ENCODE measurements around the gene C1QL4.
"Not testable (repeated sequence)": the region's sequence is repeated elsewhere in the genome, so short reads cannot be mapped to it uniquely, and the experiment has no call there.

C1QL4 gene

GRCh38 chr12:49336645-49337584, at the start of gene C1QL4:
Gene C1QL4, minus strand, starts transcription at chr12:49337188. Its CDS starts 711 bp downstream, at chr12:49336477.
- peak; percentile 78 for DNase-seq

DNA sequence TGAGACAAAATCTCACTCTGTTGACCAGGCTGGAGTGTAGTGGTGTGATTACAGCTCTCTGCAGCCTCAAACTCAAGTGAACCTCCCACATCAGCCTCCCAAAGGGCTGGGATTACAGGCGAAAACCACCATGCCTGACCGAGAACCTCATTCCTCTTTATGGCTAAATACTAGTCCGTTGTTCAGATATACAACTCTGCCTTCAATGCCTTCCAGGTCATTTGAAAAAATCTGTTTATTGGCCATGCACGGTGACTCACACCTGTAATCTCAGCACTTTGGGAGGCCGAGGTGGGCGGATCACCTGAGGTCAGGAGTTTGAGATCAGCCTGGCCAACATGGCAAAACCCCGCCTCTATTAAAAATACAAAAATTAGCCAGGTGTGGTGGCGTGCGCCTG, 43.2 kb upstream of the C1QL4 start:
- not testable (repeated sequence) for DNase-seq

DNA sequence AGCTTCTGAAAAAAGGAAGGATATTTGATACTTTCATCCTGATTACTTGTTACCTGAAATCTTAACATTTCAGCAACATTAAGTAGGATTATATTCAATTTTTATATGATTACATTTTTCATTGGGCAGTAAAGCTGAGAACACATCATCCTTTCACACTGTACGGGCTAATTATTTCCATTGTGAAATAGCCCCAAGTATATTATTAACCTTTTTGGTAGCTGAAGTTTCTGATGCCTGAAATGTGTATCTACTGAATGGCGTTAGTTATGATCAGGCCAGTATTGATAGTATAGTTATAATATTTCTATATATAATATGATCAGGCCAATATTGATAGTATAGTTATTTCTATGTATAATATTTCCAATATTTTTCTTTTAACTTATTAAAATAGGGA, 40.4 kb upstream of the C1QL4 start:
- no peak for DNase-seq

GRCh38 chr12:49375406-49375805, 38.4 kb upstream of the C1QL4 start:
- DNase-seq: no peak

DNA sequence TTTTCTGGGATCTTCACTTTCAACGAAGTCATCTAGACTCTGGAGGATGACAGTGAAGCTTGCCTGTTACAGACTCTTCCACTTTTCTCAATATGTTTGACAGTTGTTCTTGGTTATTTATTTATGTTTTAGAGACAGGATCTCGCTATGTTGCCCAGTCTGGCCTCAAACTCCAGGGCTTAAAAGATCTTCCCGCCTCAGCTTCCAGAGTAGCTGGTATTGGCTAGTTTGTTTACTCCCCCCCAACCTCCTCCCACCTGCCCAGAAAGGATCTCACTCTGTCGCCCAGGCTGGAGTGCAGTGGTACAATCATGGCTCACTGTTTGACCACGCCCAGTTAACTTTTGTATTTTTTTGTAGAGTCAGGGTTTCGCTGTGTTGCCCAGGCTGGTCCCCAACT, 33.6 kb upstream of the C1QL4 start:
- no peak for DNase-seq

DNA sequence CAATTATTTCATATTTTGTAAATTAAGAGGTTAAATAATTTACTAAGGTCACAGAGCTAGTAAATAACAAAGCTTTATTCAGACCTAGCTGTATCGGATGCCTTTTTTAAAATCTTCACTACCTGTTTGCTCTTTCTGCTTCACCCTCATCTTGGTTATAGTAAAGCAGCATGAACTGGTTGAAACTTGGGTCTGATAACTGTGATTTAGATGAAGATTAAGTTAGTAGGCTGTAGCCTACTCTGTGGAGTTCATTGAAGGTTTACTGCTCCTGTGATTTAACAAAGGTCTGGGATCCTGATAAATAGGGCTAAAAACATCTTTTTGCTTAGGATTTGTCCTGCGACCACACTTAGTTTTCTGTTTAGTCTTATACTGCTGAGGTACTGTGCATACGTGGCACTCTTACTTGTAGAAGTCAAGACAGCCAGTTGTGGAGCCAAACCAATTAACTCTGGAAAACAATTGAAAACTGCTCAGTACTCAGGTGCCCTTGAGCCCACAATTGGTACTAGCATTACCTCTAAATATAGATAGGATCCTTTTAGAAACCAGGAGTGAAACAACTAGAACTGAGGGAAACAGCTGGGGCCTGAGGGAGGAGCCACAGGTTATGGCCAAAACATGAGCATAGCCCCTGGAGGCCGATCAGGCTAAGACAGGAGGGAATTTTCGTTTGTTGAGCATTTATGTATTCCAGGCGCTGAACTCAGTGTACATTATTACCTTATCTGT, 32.6 kb upstream of the C1QL4 start:
- no peak for DNase-seq

DNA sequence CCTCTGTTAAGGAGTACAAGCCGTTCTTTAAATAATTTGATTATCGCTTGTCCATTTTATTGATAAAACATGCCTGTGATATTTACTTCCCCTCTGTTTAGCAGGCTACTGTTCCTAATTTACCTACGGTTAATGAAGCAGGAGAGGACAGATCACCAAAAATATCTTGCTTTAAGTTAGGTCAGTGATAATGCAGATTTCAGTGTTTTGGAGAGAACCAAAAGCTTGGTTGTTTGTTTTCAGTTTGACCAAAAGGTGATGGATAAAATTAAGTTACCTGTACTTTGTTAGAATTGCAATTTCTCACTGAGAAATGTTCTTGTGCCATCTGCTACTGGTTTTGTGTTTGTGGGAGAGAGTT, 31.2 kb upstream of the C1QL4 start:
- no peak for DNase-seq

DNA sequence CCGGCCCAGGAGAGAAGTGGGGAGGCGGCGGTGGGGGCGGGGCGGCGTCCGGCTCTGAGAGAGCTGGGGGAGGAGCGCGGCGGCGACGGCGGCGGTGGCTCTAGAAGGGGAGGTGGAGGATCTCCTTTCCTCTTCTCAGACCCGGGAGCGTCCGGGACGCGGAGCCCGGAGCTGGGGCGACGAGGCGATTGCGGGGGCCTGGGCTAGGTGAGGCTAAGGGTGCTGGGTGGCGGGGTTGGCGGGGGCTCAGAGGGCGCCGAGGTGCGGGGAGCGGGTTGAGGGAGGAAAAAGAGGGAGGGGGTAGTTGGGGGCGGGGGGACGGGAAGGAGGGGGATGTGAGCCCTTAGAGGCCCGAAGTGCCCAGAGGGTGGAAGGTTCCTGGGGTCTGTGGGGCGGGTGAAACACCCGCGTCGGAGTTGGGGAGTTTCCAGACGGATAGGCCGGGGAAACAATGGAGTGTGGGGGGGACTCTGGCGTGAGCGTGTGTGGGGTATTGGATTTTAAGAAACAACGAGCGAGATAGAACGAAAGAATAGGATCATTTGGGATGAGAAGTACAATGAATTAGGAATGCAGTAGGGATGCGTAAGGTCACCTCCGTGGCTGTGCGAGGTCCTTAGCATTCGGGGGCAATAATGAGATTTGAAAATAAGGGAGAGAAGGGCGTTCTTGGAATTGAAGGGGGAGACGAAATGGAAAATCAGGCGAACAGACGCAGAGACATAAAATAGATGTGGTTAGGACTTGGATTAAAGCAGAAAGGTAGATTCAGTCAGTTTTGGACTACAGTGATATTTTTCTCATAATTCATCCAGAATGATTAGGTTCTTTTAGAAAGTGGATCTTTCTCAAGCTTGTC, 30.6 kb upstream of the C1QL4 start, which contains the start of gene SPATS2:
TSS of gene SPATS2 (plus strand) at position 82 of the 859 bp plus-strand sequence. CDS start 93,551 bp downstream, outside the sequence.
- no peak for DNase-seq

DNA sequence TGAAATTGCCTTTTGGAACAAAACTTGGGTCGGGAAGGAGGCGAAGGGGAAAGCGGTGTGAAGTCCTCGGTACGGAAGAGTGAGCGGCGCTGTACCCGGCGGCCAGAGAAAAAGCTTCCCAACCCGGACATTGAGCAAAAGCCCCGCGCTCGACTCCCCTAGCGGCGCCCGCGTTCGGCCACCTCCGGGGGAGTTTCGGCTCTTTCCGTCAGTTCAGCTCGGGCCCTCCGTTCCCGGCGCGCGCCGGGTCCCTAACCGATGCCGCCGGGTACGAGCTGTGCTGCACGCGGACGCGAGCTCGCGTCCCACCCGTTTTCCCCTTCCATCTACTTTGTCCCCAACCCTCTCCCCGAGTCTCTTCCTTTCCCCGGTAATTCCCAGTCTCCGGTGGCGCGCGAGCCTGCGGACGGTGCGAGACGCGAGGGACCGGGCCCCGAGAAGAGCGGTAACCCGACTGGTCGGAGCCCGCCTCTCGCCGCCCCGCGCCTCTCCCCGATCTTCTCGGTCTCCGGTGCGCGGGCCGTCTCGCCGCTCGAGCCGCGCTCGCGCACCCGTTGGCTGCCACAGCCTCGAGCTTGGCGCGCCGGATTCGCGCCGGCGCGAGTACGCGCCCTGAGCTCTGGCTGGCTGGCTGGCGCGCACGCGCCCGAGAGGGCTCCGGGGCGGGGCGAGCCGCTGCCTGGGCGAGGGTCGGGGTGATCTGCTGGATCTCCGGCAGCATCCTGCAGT, 29.8 kb upstream of the C1QL4 start:
- DNase-seq: peak; percentile 84

DNA sequence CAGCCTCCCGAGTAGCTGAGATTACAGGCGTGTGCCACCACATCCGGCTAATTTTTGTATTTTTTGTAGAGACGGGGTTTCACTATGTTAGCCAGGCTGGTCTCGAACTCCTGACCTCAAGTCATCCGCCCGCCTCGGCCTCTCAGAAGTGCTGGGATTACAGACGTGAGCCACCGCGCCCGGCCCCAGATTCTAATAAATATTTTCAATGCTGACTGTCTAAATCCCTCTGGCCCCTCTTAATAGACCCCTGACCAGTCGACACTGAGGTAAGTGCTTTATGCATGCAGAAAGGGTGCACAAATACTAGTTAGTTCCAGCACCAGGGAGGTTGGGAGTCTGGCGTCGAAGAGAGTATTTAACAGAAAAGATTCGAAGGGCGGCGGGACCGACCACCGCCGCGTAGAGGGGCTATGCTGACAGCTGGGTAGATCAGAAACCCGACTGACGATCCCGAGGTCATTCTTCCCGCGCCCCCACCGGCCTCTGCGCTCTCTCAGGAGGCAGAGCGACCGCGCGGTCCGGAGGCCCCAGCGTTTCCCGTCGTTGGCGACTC, 29.2 kb upstream of the C1QL4 start:
- no peak for DNase-seq

DNA sequence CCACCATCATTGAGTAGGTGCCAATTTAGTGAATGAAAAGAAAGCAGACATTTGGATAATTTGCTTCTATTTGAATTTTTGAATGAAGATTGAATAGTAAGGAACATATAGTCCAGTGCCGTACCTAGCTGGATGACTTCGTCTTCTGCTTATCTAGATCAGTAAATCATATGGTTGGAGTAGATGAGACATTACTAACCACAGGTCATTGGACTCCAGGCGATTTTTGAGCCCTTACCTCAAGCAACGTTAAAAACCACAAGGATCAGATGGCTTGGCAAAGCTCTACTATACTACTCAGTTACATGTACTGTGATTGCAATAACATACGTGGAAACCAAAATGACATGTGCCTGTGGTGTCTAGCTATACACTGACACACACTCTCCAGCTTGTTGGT, 28.6 kb upstream of the C1QL4 start:
- no peak for DNase-seq

- DNase-seq: no peak
Observed at GRCh38 chr12:49364989-49365388, 28.0 kb upstream of the C1QL4 start.

DNA sequence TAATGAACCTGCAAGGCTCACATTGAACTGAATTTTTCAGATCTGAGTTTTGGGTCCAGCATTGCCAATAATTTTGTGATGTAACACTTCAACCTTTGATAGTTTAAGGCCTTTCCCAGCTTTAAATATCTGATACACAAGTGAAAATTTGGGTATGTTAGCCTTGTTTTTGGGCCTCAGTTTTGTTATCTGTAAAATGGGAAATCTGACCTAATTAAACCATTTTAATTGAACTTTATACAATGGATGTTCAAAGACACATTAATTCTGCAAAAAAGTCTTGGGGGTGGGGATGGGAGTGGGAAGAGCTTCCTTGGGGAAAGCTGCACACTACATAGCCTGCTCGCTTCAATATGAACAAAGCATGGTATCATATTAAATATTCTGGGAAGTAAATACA, 25.1 kb upstream of the C1QL4 start:
- no peak for DNase-seq

DNA sequence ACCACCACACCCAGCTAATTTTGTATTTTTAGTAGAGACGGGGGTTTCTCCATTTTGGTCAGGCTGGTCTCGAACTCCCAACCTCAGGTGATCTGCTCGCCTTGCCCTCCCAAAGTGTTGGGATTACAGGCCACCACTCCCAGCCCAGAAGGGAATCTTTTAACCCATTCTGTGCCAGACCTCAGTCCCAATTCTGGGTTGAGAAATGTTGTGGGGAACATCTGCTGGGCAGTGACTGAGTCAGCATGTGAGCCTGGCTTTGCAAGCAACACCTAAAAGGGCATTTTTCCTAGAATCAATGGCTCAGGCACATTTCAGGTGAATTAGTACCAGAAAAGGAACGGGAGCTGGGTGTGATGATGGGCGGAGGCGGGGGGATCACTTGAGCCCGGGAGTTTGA, 22.7 kb upstream of the C1QL4 start:
- DNase-seq: no peak

- peak; percentile 67 for DNase-seq
Observed at GRCh38 chr12:49358483-49359141, 21.6 kb upstream of the C1QL4 start.

DNA sequence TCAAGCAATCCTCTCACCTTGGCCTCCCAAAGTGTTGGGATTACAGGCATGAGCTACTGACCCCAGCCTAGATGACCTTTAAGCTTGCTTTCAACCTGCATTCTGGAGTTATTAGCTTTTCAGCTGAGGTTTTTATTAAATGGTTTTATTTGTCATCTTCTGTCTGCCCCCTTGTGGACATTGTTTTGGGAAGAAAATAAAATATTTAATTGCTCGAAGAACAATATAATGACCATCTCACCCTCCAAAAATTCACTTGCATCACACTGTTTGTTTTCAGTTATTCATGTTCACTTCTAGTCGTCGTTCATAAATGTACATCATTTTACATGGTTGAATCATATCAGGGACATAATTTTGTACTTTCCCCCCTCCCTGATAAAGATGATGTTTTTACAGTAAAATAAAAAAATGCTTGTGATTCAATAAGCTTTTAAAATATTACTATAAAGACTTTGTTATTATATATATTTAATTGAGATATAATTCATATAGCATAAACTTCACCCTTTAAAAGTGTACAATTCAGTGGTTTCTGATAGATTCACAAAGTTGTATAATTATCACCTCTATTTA, 20.2 kb upstream of the C1QL4 start:
- DNase-seq: peak; percentile 30

DNA sequence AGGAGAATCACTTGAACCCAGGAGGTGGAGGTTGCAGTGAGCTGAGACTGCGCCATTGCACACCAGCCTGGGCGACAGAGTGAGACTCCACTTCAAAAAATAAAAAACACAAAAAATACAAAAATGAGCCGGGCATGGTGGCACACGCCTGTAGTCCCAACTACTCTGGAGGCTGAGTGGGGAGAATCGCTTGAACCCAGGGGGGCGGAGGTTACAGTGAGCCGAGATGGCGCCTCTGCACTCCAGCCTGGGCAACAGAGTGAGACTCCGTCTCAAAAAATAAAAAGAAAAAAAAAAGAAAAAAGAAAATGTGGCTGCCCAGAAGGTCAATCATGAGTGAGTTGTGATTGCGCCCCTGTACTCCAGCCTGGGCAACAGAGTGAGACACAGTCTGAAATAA, 18.9 kb upstream of the C1QL4 start:
- no peak for DNase-seq

- no peak for DNase-seq
Observed at GRCh38 chr12:49352351-49352750, 15.4 kb upstream of the C1QL4 start.

- DNase-seq: no peak
Observed at GRCh38 chr12:49349266-49349665, 12.3 kb upstream of the C1QL4 start.

DNA sequence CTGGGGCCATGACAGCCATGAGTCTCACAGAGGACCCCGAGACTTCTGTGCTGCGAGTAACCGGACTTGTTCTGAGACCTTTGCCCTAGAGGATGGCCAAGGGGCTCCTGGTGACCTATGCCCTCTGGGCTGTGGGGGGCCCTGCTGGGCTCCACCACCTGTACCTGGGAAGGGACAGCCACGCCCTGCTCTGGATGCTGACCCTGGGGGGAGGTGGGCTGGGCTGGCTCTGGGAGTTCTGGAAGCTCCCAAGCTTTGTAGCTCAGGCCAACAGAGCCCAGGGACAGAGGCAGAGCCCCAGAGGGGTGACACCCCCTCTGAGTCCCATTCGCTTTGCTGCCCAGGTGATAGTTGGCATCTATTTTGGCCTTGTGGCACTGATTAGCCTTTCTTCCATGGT, 11.8 kb upstream of the C1QL4 start:
- no peak for DNase-seq

Data from midbrain (tissue), 1 donor.